GM18868 (cell line): Measurements from ENCODE around the gene PLRG1.

Experiments
- ATAC-seq: cut with Tn5 transposase; IDR thresholded peaks from one replicate; pipeline ENCODE4 v1.9.1; 2021; ENCODE audit warnings: mild to moderate bottlenecking, moderate library complexity; ENCODE audit not compliant: unreplicated experiment

The PLRG1 gene

DNA sequence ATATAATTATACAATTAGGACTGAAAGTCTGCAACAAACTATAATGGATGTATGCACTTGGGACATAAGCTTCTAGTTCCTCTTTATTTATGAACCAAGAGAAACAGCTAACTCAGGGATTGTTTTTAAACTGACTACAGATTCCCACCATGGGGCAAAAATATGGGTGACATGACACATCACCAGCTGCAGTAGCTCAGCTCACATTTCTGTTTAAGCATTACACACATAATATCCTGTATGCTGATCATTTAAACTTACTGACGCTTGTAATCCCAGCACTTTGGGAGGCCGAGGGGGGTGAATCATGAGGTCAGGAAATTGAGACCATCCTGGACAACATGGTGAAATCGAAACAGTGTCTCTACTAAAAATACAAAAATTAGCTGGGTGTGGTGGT is 24.1 kb upstream of the PLRG1 start:
- ATAC-seq, result no peak

DNA sequence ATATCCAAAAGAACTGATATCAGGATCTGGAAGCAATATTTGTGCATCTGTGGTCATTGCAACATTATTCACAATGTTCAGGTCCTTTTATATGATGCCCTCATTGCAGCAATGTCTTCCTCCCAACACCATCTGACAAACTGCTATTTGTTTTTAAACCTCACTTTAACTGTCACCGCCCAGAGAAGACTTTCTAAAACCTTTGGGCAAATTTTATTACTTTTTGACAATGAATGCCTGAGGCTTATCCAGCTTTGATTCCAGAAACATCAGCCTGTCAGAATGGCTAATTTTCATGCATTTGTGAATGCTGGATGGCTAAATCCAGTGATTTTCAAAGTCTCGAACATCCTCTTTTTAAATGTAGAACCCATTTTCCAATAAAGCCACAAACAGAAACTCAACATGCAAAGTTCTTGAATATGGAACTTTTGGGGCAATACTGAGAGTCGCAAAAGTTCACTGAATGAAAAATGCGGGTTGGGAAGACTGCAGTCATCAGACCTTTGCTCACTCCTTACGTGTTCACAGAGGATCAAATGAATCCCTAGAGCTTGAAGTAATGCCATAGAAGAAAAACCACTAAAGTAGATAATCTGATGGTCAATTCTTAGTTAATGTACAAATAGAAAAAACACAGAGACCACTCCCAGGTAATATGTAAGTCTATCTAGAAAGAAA is 23.1 kb upstream of the PLRG1 start:
- ATAC-seq, result no peak

DNA sequence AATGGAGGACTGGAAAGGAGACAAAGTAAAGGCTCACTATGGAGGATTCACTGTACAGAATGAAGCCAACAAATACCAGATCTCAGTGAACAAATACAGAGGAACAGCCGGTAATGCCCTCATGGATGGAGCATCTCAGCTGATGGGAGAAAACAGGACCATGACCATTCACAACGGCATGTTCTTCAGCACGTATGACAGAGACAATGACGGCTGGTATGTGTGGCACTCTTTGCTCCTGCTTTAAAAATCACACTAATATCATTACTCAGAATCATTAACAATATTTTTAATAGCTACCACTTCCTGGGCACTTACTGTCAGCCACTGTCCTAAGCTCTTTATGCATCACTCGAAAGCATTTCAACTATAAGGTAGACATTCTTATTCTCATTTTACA is 19.4 kb upstream of the PLRG1 start:
- no peak for ATAC-seq

DNA sequence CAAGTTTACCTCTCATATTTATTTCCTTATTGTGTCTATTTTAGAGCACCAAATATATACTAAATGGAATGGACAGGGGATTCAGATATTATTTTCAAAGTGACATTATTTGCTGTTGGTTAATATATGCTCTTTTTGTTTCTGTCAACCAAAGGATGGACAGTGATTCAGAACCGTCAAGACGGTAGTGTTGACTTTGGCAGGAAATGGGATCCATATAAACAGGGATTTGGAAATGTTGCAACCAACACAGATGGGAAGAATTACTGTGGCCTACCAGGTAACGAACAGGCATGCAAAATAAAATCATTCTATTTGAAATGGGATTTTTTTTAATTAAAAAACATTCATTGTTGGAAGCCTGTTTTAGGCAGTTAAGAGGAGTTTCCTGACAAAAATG is 18.8 kb upstream of the PLRG1 start:
- no peak for ATAC-seq

DNA sequence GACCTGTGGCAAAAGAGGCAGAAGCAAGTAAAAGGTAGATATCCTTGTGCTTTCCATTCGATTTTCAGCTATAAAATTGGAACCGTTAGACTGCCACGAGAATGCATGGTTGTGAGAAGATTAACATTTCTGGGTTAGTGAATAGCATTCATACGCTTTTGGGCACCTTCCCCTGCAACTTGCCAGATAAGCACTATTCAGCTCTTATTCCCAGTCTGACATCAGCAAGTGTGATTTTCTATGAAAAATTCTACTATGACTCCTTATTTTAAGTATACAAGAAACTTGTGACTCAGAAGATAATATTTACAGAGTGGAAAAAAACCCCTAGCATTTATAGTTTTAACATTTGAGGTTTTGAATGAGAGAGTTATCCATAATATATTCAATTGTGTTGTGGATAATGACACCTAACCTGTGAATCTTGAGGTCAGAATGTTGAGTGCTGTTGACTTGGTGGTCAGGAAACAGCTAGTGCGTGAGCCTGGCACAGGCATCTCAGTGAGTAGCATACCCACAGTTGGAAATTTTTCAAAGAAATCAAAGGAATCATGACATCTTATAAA is 16.5 kb upstream of the PLRG1 start:
- ATAC-seq, result no peak

DNA sequence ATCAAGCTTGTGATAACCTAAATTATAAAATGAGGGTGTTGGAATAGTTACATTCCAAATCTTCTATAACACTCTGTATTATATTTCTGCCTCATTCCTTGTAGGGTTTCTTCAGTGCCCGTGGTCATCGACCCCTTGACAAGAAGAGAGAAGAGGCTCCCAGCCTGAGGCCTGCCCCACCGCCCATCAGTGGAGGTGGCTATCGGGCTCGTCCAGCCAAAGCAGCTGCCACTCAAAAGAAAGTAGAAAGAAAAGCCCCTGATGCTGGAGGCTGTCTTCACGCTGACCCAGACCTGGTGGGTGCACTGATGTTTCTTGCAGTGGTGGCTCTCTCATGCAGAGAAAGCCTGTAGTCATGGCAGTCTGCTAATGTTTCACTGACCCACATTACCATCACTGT is 15.5 kb upstream of the PLRG1 start:
- no peak for ATAC-seq

DNA sequence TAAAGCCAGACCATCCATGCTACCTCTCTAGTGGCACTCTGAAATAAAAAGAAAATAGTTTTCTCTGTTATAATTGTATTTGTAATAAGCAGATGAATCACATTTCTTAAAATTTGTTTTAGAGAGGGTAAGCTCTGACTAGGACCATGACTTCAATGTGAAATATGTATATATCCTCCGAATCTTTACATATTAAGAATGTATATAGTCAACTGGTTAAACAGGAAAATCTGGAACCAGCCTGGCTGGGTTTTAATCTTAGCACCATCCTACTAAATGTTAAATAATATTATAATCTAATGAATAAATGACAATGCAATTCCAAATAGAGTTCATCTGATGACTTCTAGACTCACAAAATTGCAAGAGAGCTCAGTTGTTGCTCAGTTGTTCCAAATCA is 14.1 kb upstream of the PLRG1 start:
- no peak for ATAC-seq

DNA sequence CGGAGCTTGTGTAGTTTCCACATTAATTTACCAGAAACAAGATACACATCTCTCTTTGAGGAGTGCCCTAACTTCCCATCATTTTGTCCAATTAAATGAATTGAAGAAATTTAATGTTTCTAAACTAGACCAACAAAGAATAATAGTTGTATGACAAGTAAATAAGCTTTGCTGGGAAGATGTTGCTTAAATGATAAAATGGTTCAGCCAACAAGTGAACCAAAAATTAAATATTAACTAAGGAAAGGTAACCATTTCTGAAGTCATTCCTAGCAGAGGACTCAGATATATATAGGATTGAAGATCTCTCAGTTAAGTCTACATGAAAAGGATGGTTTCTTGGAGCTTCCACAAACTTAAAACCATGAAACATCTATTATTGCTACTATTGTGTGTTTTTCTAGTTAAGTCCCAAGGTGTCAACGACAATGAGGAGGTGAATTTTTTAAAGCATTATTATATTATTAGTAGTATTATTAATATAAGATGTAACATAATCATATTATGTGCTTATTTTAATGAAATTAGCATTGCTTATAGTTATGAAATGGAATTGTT is 12.6 kb upstream of the PLRG1 start, which contains the start of gene FGB:
TSS of gene FGB (plus strand) at position 315 of the 558 bp plus-strand sequence. CDS start at position 323, 8 bp downstream.
- ATAC-seq, result no peak

DNA sequence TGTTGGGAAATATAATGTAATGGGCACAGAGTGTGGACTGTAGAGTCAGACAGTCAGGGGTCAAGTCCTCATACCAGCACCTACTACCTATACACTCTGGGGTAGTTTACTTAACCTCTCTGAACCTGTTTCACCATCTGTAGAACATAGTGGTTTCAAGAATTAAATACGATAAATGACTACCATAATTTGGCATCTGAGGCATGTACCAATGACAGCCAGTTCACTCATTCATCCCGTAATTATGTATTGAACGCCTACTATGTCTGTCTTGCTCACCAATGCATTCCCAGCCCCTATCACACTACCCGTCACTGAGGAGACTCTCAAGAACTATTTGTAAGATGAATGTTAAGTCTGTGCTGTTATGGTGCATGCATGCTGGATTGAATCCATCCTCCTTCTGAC is 10.6 kb upstream of the PLRG1 start:
- ATAC-seq, result no peak

DNA sequence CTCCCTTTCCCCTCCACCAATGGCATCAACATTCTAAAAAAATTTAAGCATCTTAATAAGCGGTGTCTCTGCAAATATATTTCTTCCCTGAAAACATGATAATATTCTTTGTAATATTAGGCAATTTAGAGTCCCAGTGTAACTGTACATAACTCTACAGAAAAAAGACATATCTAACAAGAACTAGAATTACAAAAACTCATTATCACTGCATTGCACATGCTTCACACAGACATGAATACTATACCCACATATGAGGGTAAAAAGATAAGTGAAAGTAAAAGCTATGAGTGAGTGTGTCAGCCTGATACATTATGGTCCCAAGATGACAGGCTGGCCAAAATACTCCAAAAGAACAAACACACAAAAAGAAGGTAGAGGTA is 10.2 kb upstream of the PLRG1 start:
- ATAC-seq, result no peak

DNA sequence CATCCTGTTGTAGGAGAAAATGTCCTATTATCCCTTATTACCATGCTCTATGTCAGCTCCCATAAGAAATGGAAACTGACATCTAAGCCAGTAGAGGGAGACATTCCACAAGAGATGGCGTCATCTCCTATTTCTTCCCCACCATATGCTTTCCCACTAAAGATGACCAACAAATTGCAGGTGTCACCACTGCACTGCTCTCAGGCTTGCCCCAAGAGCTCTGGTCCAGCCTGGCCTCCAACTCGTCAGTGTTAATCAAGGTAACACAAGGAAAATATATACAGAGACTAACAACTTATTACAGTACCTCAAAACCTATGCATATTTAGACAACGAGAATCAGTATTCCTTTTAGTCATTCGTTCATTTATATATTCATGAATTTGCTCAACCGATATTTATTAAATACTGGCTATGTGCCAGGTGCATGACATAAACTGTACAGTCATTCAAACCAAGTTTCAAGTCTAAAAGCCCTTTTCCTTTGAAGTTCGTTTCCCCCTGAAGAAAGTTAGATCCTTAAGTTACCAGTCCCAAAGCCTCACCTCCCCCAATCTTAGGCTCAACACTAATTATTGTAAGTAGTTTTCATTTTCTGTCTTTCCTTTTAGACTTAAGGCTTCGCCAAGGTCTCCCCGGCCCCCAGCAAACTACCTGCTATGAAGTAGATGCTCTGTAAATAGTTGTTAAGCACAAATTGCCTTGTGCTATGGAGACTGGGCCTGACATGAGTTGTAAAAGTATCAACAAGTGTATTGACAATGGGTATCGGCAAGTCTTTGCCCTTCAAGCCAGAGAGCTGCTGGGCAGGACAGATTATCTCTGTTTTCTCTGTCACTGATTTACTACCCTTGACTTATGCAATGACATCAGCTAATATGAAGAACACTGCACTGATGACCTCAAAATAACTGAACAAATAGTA is 9.6 kb upstream of the PLRG1 start:
- peak; percentile 84 for ATAC-seq

DNA sequence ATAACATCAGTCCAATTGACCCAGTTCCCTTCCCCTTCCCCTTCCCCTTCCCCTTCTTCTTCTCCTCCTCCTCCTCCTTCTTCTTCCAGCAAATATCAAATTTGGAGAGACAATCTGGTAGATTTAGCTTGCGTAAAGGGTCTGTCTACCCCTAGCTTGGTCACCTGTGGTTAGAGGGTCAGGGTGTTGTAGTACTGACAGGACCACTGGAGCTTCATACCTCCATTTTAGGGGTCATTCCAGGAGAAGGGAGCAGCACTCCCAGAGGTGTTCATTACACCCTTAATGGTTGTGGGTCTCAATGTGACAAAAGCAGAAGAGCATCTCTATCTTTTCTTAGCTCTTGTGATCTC is 8.9 kb upstream of the PLRG1 start:
- peak; percentile 18 for ATAC-seq

DNA sequence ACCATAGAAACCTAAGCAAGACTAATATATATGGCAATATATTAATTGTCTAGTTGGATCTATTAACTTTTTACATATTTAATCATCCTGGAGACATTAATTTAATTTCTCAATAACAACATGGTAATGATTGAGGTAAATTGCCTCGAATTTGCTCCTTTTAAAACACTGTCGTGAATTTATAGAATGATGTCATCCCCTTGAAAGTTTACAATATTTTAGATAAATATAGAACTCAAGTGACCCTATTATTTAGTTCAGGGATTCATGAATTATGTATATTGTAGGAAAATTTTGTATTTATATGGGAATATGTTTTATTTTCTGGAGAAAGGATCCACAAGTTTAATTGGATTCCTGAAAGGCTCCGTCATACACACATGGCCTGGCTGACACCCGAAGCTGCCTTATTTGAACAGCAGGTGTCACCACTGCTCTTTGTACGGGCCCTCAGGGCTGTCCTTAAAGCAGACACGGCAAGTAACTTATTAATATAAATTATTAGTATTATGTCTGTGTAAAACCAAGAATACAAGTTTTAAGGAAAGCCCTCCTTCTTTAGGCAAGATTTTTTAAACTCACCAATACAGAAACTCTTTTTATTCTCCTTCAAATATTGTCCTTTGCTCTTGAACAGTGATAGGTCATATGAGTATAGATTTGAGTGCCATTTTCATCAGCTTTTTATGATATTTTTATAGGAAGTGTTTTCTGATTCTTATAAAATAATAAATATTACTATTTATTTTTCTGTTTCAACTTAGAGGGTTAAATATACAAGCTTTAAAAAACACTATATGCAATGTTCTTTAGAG is 1.9 kb upstream of the PLRG1 start:
- ATAC-seq, result peak; percentile 50

DNA sequence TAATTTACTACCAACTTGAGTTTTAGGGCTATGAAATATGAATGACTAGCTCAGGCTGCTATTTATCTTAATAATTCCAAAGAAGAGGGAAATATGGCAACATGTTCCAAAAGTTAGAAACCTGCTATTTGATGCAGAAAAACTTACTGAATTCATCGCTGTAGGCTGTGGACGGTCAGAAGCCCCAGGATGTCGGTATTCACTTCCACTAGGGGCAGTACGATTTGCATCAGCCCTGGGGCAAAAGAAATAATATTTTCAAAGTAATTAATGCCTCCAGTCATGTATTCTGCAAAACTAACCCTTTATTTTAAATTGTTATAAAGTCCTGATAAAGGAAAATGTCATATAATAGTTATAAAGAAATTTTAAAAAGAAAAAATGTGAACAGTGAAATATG is 4.5 kb downstream of the PLRG1 start:
- ATAC-seq, result no peak

DNA sequence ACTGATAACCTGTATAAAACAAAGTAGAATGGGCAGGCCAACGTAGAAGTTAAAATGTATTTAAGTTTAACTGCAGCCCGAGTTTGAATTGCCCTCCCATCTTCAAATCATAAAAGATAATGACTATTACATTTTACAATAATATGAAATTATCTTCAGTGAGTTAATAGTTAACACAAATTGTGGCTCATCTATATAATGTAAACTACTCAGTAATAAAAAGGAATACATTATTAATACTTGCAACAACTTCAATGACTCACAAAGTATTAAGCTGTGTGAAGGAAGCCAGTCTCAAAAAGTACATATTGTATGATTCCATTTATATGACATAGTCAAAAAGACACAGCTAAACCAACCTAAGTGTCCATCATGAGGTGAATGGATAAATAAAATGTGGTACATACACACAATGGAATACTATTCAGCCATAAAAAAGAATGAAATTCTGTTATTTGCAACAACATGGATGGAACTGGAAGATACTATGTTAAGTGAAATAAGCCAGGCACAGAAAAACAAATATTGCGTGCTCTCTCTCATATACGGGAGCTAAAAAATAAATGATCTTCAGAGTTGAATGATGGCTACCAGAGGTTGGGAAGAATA is 7.8 kb downstream of the PLRG1 start:
- ATAC-seq, result no peak

DNA sequence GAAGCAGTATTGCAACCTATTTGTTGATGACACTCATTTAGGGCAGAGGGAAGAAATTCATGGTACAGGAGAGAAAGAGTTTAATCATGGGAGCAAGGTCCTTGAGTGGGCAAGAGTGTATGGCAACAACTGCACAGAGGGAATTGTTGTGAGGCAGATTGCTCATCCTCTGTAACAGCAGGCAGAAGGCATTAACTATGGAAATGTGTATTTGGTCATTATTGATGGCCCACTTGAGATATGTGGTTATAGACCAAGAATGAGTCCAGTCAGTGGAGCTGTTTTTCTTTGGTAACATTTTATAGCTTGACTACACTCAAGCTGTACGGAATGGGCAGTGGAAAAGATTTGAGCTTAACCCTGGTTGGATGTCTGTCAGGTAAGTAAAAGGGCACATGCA is 15.9 kb downstream of the PLRG1 start:
- no peak for ATAC-seq

DNA sequence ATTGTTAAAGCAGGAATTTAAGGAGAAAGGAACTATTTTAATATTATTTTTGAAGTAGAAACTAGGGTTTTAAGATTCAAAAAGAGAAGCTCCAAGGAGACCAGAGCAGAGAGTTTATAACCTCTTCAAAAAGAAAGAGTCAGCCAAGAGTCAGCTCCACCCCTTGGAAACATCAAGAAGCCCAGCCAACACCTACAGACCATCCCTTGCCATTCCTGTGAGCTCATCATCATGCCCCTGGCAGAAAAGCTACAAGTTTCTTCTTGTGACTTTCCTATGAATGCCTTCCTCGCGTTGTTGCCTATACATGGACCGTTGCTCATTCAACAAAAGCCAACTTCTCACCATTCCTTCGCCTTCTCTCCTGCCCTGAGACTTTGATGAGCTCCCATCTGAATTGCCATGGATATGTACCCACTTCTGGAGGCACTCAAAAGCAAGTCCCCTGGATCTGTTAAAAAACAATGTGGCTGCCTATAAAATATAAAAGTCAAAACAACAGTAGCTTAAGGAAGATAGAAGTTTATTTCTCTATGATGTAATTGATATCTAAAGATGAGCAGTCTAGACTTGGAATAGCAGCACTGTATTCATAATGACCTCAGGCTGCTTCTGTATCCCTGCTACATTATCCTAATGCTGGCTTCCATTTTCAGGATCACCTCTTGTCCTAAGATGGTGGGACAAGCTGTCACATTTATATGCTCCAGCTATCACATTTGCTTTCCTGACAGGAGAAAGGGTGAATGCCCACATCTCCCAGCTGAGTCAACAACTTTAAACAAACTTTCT is 20.3 kb downstream of the PLRG1 start:
- no peak for ATAC-seq

DNA sequence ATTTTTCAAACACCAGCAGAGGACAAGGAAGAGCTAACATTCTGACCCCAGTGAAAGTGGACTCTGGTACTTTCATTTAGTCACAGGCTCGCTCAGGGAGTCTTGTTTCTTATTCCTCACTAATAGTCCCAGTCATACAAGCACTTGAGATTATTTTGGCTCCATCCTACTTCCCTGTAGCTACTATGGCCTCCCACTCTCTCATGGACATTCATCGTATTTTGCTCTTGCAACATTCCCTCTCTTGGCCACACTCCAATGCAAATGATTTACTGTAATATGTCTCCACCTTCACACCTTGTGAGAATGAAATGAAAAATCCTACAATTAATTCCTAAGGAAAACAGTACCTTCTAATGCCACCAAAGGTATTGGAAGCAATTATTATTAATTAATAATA is 21.3 kb downstream of the PLRG1 start:
- ATAC-seq, result no peak

DNA sequence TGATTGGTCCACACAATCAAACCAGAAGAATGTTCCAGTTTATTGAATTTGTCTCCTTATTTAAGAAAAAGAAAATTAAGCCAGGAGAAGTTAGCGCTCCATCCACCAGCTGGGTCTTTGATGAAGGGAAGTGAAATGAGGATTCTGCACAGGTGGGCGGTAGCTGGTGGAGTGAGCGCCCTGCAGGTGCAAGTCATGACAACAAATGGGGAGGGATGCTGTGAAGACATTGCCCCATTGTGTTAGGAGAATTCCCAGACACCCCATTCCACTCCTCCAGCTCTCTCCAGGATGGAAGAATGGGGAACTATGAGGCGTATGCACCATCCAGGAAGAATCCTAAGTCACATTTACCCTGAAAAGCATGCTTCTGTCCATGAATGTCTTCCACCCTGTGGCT is 22.9 kb downstream of the PLRG1 start:
- ATAC-seq, result no peak

DNA sequence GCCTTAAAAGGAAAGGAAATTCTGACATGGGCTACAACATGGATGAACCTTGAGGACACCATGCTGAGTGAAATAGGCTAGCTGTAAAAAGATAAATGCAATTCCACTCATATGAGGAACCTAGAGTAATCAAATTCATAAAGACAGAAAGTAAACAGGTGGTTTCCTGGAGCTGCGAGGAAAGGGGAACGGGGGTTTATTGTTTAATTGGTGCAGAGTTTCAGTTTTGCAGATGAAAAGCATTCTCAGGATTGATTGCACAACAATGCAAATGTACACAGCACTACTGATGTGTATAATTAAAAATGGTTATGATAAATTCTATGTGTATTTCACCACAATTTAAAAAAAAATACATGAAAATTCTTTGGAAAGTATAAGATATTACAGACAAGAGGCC is 24.0 kb downstream of the PLRG1 start:
- ATAC-seq, result peak; percentile 70
